ENCODE data around the gene RTN4.

The RTN4 gene

DNA sequence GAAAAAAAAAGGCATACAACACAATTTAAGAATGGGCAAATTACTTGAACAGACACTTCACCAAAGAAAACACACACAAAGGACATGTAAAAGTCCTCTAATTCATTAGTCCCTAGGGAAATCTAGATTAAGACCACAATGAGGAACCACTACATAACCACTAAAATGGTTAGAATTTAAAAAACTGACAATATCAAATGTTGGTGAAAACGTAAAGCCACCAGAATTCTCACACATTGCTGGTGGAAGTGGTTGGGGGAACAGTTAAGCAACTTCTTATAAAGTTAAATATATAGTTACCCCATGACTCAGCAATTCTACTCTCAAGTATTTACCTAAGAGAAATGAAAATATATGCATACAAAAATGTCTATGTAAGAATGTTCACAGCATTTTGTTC lies 11.8 kb downstream of the RTN4 start:
- no peak overlapping the region for H3K9ac ChIP-seq
- H4K20me1 ChIP-seq = peaks cover 100% of the 10 kb centered on the region
- H3K27me3 ChIP-seq = no peaks in the 10 kb centered on the region
- peaks cover 54% of the 10 kb centered on the region for H3K9me3 ChIP-seq
- no peak overlapping the region for H3K4me3 ChIP-seq
- peaks cover 42% of the 10 kb centered on the region for H3K36me3 ChIP-seq
- H3K4me2 ChIP-seq = no peak overlapping the region
- H3K4me1 ChIP-seq = 0 out of 2 replicates have a peak, but pooled peaks cover 2% of the 10 kb centered on the region
- no peak overlapping the region for H3K27ac ChIP-seq
- no peak for TF ChIP-seq Cebpa-rat (IDR thresholded peaks at IDR 0.05)

DNA sequence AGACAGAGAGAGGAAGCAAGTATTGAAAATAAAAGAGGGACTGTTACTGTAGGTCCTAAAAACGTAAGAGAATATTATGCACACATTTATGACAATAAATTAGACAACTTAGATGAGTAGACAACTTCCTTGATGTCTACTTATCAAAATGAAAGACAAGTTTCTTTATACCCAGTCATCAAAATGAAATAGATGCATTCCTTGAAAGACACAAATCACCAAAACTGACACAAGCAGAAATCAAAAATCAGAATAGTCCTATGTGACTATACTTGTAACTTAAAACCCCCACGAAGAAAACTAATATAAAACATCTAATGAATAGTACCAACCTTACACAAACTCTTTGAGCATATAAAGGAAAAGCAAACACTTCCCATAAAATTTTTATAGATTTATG lies 14.5 kb downstream of the RTN4 start:
- H3K27me3 ChIP-seq = no peaks in the 10 kb centered on the region
- no peak overlapping the region for H3K27ac ChIP-seq
- no peak overlapping the region for H3K9ac ChIP-seq
- H3K36me3 ChIP-seq = peaks cover 48% of the 10 kb centered on the region
- H3K4me2 ChIP-seq = no peak overlapping the region
- TF ChIP-seq Cebpa-rat (IDR thresholded peaks at IDR 0.05) = no peak
- peaks cover 54% of the 10 kb centered on the region for H3K9me3 ChIP-seq
- H3K4me3 ChIP-seq = no peak overlapping the region
- 0 out of 2 replicates have a peak, but pooled peaks cover 4% of the 10 kb centered on the region for H3K4me1 ChIP-seq
- H4K20me1 ChIP-seq = peaks cover 100% of the 10 kb centered on the region

DNA sequence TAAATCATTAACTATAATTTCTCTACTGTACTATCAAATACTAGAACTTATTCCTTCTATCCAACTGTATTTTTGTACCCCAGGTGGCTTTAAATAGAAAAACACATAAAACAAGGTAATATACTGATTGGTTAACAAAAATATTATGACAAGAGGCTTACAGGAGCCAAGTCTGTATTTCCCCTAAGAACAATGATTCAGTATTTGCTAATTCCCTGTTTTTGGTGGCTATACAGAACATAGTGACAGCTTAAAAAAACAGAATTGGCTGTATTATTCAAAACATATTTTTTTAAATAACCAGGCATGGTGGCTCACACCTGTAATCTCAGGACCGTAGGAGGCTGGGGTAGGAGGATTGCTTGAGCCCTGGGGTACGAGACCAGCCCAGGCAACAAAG lies 16.3 kb downstream of the RTN4 start:
- H4K20me1 ChIP-seq = peaks cover 100% of the 10 kb centered on the region
- TF ChIP-seq Cebpa-rat (IDR thresholded peaks at IDR 0.05) = no peak
- no peak overlapping the region for H3K27ac ChIP-seq
- H3K27me3 ChIP-seq = no peaks in the 10 kb centered on the region
- H3K4me2 ChIP-seq = no peak overlapping the region
- H3K36me3 ChIP-seq = peaks cover 43% of the 10 kb centered on the region
- H3K9ac ChIP-seq = no peak overlapping the region
- H3K9me3 ChIP-seq = peaks cover 37% of the 10 kb centered on the region
- H3K4me1 ChIP-seq = peaks cover 11% of the 10 kb centered on the region; the same call in 1 of the 2 replicates
- H3K4me3 ChIP-seq = no peak overlapping the region

DNA sequence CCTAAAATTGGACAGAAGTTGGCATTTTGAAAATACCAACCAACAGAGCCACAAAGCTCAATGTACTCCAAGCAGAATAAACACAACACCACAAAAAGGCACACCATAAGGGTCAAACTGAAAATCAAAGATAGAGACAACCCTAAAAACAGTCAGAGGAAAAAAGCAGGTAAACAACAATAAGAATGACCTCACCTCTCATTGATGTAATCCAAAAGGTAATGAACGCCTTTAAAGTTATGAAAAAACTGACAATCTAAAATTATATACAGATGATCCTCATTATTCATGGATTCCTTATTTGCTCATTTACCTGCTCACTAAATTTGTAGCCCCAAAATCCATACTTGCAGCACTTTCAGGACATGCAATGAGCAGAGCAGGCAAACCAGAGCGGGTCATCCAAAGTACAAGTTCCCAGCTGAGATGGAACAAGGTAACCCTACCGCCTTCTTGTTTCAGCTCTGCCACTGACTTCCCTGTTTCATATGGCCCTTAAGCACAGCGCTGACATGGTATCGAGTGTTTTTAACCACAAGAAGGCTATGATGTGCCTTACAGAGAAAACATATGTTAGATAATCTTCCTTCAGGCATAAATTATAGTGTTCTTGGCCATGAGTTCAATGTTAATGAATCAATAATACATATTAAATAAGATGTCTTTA lies 17.0 kb downstream of the RTN4 start:
- H3K4me3 ChIP-seq = no peak overlapping the region
- peaks cover 100% of the 10 kb centered on the region for H4K20me1 ChIP-seq
- H3K27ac ChIP-seq = no peak overlapping the region
- TF ChIP-seq Cebpa-rat (IDR thresholded peaks at IDR 0.05) = no peak
- H3K4me2 ChIP-seq = no peak overlapping the region
- H3K27me3 ChIP-seq = no peaks in the 10 kb centered on the region
- H3K9me3 ChIP-seq = peaks cover 30% of the 10 kb centered on the region
- H3K9ac ChIP-seq = no peak overlapping the region
- peaks cover 37% of the 10 kb centered on the region for H3K36me3 ChIP-seq
- peaks cover 18% of the 10 kb centered on the region; the same call in 1 of the 2 replicates for H3K4me1 ChIP-seq

DNA sequence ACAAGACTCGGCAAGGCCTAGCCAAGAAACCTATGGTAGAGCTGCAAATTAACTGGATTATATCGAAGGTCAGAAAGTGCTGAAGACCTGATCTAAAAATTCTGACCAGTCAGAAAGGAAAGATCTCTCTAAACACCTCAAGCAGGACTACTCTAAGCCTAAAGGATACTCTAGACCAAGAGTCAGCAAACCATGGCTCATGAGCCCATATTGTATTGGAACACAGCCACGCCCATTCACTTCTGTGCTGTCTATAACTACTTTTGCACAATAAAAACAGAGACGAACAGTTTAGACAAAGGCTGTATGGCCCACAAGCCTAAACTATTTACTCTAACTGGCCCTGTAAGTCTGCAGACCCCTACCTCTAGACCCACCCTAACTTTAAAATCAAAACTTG lies 18.7 kb downstream of the RTN4 start:
- H4K20me1 ChIP-seq = peaks cover 100% of the 10 kb centered on the region
- H3K4me2 ChIP-seq = no peak overlapping the region

DNA sequence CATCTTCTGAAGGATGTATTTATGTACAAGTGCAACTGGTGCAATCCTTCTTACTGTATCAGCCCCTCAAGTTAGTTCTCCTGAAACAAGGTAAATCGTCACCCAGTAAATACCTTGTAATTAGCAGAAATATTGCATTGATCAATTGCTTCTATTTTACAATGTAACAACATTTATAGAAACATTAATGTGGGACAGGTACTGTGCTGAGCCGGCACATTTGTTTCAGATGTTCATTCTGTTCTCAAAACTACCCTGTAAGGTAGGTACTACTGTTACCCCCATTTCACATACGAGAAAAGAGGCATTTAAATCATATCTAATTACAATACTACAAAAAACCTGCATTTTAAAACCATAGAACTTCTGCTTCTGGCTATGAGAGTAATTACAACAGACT lies 19.5 kb downstream of the RTN4 start:
- TF ChIP-seq Cebpa-rat (IDR thresholded peaks at IDR 0.05) = no peak
- Histone ChIP-seq H3K4me1 (peaks cover 42% of the 10 kb centered on the region), H3K4me2 (no peak overlapping the region), H3K36me3 (peaks cover 39% of the 10 kb centered on the region), H3K9me3 (peaks cover 6% of the 10 kb centered on the region; the same call in 1 of the 2 replicates), H3K27me3 (no peaks in the 10 kb centered on the region), H4K20me1 (peaks cover 100% of the 10 kb centered on the region), H3K27ac (no peak overlapping the region), H3K4me3 (no peak overlapping the region), H3K9ac (no peak overlapping the region)

More for the DNA sequence above, 18.7 kb downstream of the RTN4 start:
- no peak for TF ChIP-seq Cebpa-rat (IDR thresholded peaks at IDR 0.05)
- H3K27me3 ChIP-seq = no peaks in the 10 kb centered on the region
- H3K4me3 ChIP-seq = no peak overlapping the region
- H3K9me3 ChIP-seq = peaks cover 13% of the 10 kb centered on the region
- H3K9ac ChIP-seq = no peak overlapping the region
- H3K4me1 ChIP-seq = peaks cover 35% of the 10 kb centered on the region
- peaks cover 39% of the 10 kb centered on the region for H3K36me3 ChIP-seq
- no peak overlapping the region for H3K27ac ChIP-seq

DNA sequence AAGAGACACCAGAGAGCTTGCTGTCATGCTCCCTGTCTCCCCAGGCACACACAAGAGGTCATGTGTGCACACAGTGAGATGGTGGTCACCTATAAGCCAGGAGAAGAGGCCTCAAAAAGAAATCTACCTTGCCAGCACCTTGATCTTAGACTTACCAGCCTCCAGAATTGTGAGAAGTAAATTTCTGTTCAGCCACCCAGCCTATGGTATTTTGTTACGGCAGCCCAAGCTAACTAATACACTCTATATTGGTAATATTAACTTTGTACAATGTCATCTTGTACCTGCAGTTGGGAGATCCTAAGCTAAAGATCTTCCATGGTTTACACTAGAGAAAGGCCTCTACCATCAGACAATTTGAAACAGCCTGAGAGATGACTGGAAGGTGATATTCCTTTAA lies 21.2 kb downstream of the RTN4 start:
- Histone ChIP-seq H3K27me3 (no peaks in the 10 kb centered on the region), H3K36me3 (peaks cover 36% of the 10 kb centered on the region), H3K4me2 (no peak overlapping the region; the same call in 1 of the 2 replicates), H4K20me1 (peaks cover 100% of the 10 kb centered on the region), H3K9me3 (peaks cover under 1% of the 10 kb centered on the region; the same call in 1 of the 2 replicates), H3K4me1 (peaks cover 53% of the 10 kb centered on the region), H3K9ac (no peak overlapping the region), H3K4me3 (no peak overlapping the region), H3K27ac (no peak overlapping the region)
- TF ChIP-seq Cebpa-rat (IDR thresholded peaks at IDR 0.05) = no peak

DNA sequence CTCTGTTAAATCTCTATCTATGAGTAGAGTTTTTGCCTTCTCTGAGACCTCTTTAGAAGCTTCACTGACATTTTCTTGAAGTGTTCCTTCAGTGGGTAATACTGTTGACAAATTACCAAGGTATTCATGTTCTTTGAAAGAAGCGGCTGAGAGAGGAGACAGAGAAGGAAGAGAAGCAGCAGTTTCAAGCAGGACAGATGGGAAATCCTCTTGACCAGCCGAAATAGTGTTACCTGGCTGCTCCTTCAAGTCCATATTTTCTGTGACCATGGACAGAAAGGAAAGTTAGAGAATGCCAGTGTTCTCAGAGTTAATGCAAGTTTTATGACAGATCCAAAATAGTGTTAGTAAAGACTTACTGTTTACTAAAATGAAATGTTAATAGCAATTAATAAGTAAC lies 23.0 kb downstream of the RTN4 start:
- peaks cover 37% of the 10 kb centered on the region for H3K36me3 ChIP-seq
- H3K27ac ChIP-seq = no peak overlapping the region
- H3K4me1 ChIP-seq = peaks cover 56% of the 10 kb centered on the region

DNA sequence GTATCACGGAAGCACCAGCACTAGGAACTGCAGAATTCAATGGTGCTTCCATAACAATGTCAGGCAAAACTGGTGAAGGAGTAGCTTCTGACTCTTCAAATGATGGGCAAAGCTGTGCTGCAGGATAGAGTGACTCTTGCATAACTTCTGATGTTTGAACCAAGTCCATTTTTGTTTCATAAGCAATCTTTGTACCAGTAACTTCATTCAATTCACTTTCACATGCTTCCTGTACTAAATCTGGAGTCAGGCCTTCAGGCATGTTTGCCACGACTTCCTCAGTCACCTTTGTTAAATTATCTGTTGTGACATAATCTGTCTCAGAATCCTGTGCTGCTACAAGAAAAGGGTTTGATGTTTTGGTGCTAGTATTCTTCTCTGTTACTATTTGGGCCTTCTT lies 24.0 kb downstream of the RTN4 start:
- H3K36me3 ChIP-seq = peaks cover 41% of the 10 kb centered on the region
- no peak for TF ChIP-seq Cebpa-rat (IDR thresholded peaks at IDR 0.05)
- no peak overlapping the region for H3K27ac ChIP-seq
- H4K20me1 ChIP-seq = peaks cover 100% of the 10 kb centered on the region
- H3K4me3 ChIP-seq = no peak overlapping the region
- H3K9ac ChIP-seq = no peak overlapping the region
- peaks cover 58% of the 10 kb centered on the region for H3K4me1 ChIP-seq
- H3K27me3 ChIP-seq = no peaks in the 10 kb centered on the region
- H3K4me2 ChIP-seq = peak overlapping the region; percentile 57
- H3K9me3 ChIP-seq = no peaks in the 10 kb centered on the region; the same call in 1 of the 2 replicates

More for the DNA sequence above, 23.0 kb downstream of the RTN4 start:
- Histone ChIP-seq H4K20me1 (peaks cover 100% of the 10 kb centered on the region), H3K4me2 (peak overlapping the region; percentile 57; the same call in 1 of the 2 replicates), H3K27me3 (no peaks in the 10 kb centered on the region), H3K4me3 (no peak overlapping the region), H3K9me3 (no peaks in the 10 kb centered on the region), H3K9ac (no peak overlapping the region)
- TF ChIP-seq Cebpa-rat (IDR thresholded peaks at IDR 0.05) = no peak

DNA sequence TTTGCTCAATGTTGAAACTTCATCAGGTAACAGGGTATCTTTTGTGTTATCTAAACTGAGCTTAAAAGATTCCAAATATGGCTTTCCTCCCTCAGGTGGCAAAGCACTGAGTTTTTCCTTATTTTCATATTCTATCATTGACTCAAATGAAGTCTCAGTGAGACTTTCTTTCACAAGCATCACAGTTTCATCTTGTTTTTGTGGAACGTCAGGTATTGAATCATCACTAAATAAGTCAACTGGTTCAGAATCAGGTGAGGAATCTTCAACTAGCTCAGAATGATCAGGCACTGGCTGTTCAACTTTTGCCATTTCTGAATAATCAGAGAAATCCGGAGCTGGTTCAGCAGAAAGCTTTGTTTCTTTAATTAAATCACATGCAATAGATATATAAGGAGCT lies 24.6 kb downstream of the RTN4 start:
- Histone ChIP-seq H4K20me1 (peaks cover 100% of the 10 kb centered on the region), H3K4me2 (peak overlapping the region; percentile 57), H3K9ac (no peak overlapping the region), H3K27me3 (no peaks in the 10 kb centered on the region), H3K27ac (no peak overlapping the region), H3K9me3 (peaks cover 2% of the 10 kb centered on the region; the same call in 1 of the 2 replicates), H3K4me3 (no peak overlapping the region), H3K36me3 (peaks cover 46% of the 10 kb centered on the region), H3K4me1 (peaks cover 60% of the 10 kb centered on the region)
- no peak for TF ChIP-seq Cebpa-rat (IDR thresholded peaks at IDR 0.05)
